Activated T-cell treated with anti-CD3 and anti-CD28 coated beads, Interleukin-2, amount 50 U/mL, for 72 hours (primary cell): ENCODE data around the gene TMEM123. TPM values are rescaled to one million over a fixed set of nuclear protein-coding genes. Genes with fewer than 3 reads are reported as not detected.
A peak's percentile ranks its signal among the peaks of the same experiment; 100 is the strongest.

Source experiments
- ATAC-seq, 2 donors: fragments of 150-1000 bp; cut with Tn5 transposase; replicated peaks in 1 of 2; 2 replicates each; pipeline ENCODE4 v1.10.0; 2021; ENCODE audit warnings: moderate library complexity in 2 of 2, mild to moderate bottlenecking in 1 of 2
- DNase-seq, 2 donors: peaks; one replicate each; pipeline ENCODE4 v3.0.0; 2021 to 2022; ENCODE audit warnings: mixed read lengths in 1 of 2
- H3K27ac Mint-ChIP-seq: one replicate; pipeline ENCODE4 v1.8.0; 2022; ENCODE audit warnings: mild to moderate bottlenecking, moderate library complexity, mixed read lengths
- H3K27me3 Mint-ChIP-seq: one replicate; pipeline ENCODE4 v1.8.0; 2022; ENCODE audit warnings: low read depth, mixed read lengths
- H3K36me3 Mint-ChIP-seq, 2 donors: one replicate each; pipeline ENCODE4 v1.8.0; 2022; ENCODE audit warnings: mixed read lengths in 2 of 2, mild to moderate bottlenecking in 1 of 2; ENCODE audit not compliant: insufficient read depth in 2 of 2
- H3K4me1 Mint-ChIP-seq: one replicate; pipeline ENCODE4 v1.8.0; 2022; ENCODE audit warnings: low read depth, mixed read lengths
- H3K4me3 Mint-ChIP-seq, 2 donors: one replicate each; pipeline ENCODE4 v1.8.0; 2022; ENCODE audit warnings: mild to moderate bottlenecking in 2 of 2, mixed read lengths in 2 of 2, moderate library complexity in 2 of 2
- H3K9me3 Mint-ChIP-seq, 2 donors: one replicate each; pipeline ENCODE4 v1.8.0; 2022; ENCODE audit warnings: mixed read lengths in 2 of 2
- total RNA-seq, 2 donors: library from RNA; stranded (reverse); gene quantifications; one replicate each; pipeline ENCODE4 v1.2.3, GENCODE V29; 2022

Gene TMEM123
- total RNA-seq, 2 donors from 2014 or later, result 279 to 347 TPM

GRCh38 chr11:102467853-102468580, 15.5 kb upstream of the TMEM123 start:
- Mint-ChIP-seq H3K27ac (peak overlapping the region; percentile 2), H3K36me3 (no peaks in the 10 kb centered on the region), H3K9me3 (no peaks in the 10 kb centered on the region), H3K27me3 (no peaks in the 10 kb centered on the region), H3K4me1 (peaks cover 89% of the 10 kb centered on the region), H3K4me3 (peak overlapping the region; percentile 51 to 65)
- ATAC-seq (no peak), DNase-seq (no peak)

DNA sequence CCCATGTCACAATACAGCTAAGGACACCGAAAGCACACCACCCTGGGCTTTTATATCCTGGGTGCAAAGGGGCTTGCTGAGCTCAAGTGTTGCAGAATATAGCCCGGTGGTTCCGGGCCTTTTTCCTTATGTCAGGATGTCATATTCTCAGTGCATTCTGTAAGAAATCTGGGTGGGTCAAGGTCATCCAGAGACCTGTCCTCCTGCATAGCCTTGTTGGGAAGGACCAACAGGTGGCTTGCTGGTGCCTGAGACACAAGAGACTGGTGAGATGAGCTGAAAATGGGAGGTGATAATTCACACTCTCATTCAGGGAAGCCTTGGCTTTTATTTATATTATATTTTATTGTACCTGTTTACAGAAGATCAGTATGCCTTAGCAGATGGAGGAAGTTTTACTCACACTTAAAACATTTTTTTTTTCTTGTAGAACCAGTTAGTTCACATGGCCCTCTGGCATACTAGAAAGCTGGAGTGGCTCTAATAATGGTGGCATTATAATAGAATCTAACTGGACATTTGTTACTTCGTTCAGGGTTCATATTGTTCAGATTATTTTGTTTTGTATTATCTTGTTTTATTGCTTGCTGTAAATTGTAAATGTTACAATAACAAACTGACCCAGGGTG, 14.6 kb upstream of the TMEM123 start:
- H3K9me3 Mint-ChIP-seq, result no peaks in the 10 kb centered on the region
- DNase-seq (no peak), ATAC-seq (no peak)
- H3K4me1 Mint-ChIP-seq, result peaks cover 89% of the 10 kb centered on the region
- no peaks in the 10 kb centered on the region for H3K36me3 Mint-ChIP-seq
- peak overlapping the region in 1 of 2 donors; percentile 51 for H3K4me3 Mint-ChIP-seq
- H3K27ac Mint-ChIP-seq, result no peak overlapping the region
- no peaks in the 10 kb centered on the region for H3K27me3 Mint-ChIP-seq

- Mint-ChIP-seq H3K9me3 (no peaks in the 10 kb centered on the region), H3K4me1 (peaks cover 78% of the 10 kb centered on the region), H3K4me3 (peak overlapping the region; percentile 20 to 74), H3K27ac (peak overlapping the region; percentile 80), H3K27me3 (no peaks in the 10 kb centered on the region), H3K36me3 (no peaks in the 10 kb centered on the region)
- ATAC-seq (no peak), DNase-seq (no peak)
Measured at GRCh38 chr11:102465696-102466095, 13.1 kb upstream of the TMEM123 start.

- H3K9me3 Mint-ChIP-seq, result no peaks in the 10 kb centered on the region
- peaks cover 72% of the 10 kb centered on the region for H3K4me1 Mint-ChIP-seq
- no peaks in the 10 kb centered on the region for H3K27me3 Mint-ChIP-seq
- DNase-seq (no peak), ATAC-seq (peak; percentile 59 to 62)
- no peak overlapping the region for H3K27ac Mint-ChIP-seq
- H3K36me3 Mint-ChIP-seq, result no peaks in the 10 kb centered on the region
- peak overlapping the region in 1 of 2 donors; percentile 74 for H3K4me3 Mint-ChIP-seq
Measured at GRCh38 chr11:102464859-102465500, 12.4 kb upstream of the TMEM123 start.

- no peak for DNase-seq
- ATAC-seq, result no peak
- H3K27ac Mint-ChIP-seq, result no peak overlapping the region
- peaks cover 0 to 1% of the 10 kb centered on the region in 2 donors for H3K36me3 Mint-ChIP-seq
- H3K27me3 Mint-ChIP-seq, result no peaks in the 10 kb centered on the region
- H3K4me1 Mint-ChIP-seq, result peaks cover 72% of the 10 kb centered on the region
- no peak overlapping the region for H3K4me3 Mint-ChIP-seq
- peaks cover 0 to 3% of the 10 kb centered on the region in 2 donors for H3K9me3 Mint-ChIP-seq
Measured at GRCh38 chr11:102464037-102464436, 11.5 kb upstream of the TMEM123 start.

GRCh38 chr11:102462610-102463009, 10.0 kb upstream of the TMEM123 start:
- ATAC-seq, result no peak
- Mint-ChIP-seq H3K27ac (no peak overlapping the region), H3K4me3 (no peak overlapping the region), H3K9me3 (peaks cover 0 to 3% of the 10 kb centered on the region in 2 donors), H3K36me3 (peaks cover 0 to 1% of the 10 kb centered on the region in 2 donors), H3K27me3 (no peaks in the 10 kb centered on the region), H3K4me1 (peaks cover 72% of the 10 kb centered on the region)
- DNase-seq, result no peak

GRCh38 chr11:102459393-102459792, 6.8 kb upstream of the TMEM123 start:
- H3K4me1 Mint-ChIP-seq, result peaks cover 72% of the 10 kb centered on the region
- ATAC-seq (peak in 1 of 2 donors; percentile 23), DNase-seq (no peak)
- peaks cover 0 to 1% of the 10 kb centered on the region in 2 donors for H3K36me3 Mint-ChIP-seq
- H3K4me3 Mint-ChIP-seq, result peak overlapping the region; percentile 55 to 57
- H3K27ac Mint-ChIP-seq, result peak overlapping the region; percentile 8
- no peaks in the 10 kb centered on the region for H3K27me3 Mint-ChIP-seq
- H3K9me3 Mint-ChIP-seq, result peaks cover 0 to 3% of the 10 kb centered on the region in 2 donors

- H3K27me3 Mint-ChIP-seq, result no peaks in the 10 kb centered on the region
- peak in 1 of 2 donors; percentile 21 for ATAC-seq
Measured at GRCh38 chr11:102458548-102458947, 6.0 kb upstream of the TMEM123 start.

DNA sequence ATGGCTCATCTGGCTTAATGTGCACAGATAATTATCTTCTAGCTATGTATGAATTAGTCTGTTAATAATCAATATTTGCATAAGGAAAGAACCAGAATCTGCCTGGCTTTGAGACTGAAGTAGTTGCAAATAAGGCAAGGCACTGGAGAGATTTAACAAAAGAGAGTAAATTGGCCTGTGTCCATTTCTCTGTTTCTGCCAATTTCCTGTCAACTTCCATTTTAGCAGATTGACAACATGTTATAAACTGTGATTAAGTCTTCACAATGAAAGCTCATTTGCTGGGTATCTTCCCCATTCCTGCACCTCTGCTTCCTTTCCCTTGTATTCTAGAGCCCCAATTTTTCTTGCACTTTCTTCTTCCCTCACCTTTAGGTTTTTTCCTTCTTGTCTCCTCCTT, 5.3 kb upstream of the TMEM123 start:
- DNase-seq (no peak), ATAC-seq (no peak)
- Mint-ChIP-seq H3K4me1 (peaks cover 74% of the 10 kb centered on the region), H3K27me3 (no peaks in the 10 kb centered on the region), H3K27ac (peak overlapping the region; percentile 18), H3K9me3 (peaks cover 0 to 3% of the 10 kb centered on the region in 2 donors), H3K36me3 (peaks cover 0 to 1% of the 10 kb centered on the region in 2 donors), H3K4me3 (peak overlapping the region; percentile 55 to 57)

More at GRCh38 chr11:102458548-102458947, 6.0 kb upstream of the TMEM123 start:
- H3K36me3 Mint-ChIP-seq, result peaks cover 0 to 1% of the 10 kb centered on the region in 2 donors
- peak overlapping the region; percentile 55 to 57 for H3K4me3 Mint-ChIP-seq
- no peak overlapping the region for H3K27ac Mint-ChIP-seq
- peaks cover 0 to 3% of the 10 kb centered on the region in 2 donors for H3K9me3 Mint-ChIP-seq
- H3K4me1 Mint-ChIP-seq, result peaks cover 73% of the 10 kb centered on the region
- DNase-seq, result no peak

- peak overlapping the region; percentile 18 for H3K27ac Mint-ChIP-seq
- peaks cover 0 to 3% of the 10 kb centered on the region in 2 donors for H3K9me3 Mint-ChIP-seq
- no peaks in the 10 kb centered on the region for H3K27me3 Mint-ChIP-seq
- DNase-seq (no peak), ATAC-seq (peak; percentile 6 to 22)
- peak overlapping the region; percentile 55 to 56 for H3K4me3 Mint-ChIP-seq
- peaks cover 0 to 1% of the 10 kb centered on the region in 2 donors for H3K36me3 Mint-ChIP-seq
- peaks cover 70% of the 10 kb centered on the region for H3K4me1 Mint-ChIP-seq
Measured at GRCh38 chr11:102457056-102457677, 4.6 kb upstream of the TMEM123 start.

GRCh38 chr11:102456381-102456780, 3.8 kb upstream of the TMEM123 start:
- Mint-ChIP-seq H3K27ac (no peak overlapping the region), H3K9me3 (peaks cover 0 to 3% of the 10 kb centered on the region in 2 donors), H3K4me3 (no peak overlapping the region), H3K36me3 (peaks cover 4 to 5% of the 10 kb centered on the region in 2 donors), H3K27me3 (no peaks in the 10 kb centered on the region), H3K4me1 (peaks cover 70% of the 10 kb centered on the region)
- ATAC-seq (no peak), DNase-seq (no peak)

DNA sequence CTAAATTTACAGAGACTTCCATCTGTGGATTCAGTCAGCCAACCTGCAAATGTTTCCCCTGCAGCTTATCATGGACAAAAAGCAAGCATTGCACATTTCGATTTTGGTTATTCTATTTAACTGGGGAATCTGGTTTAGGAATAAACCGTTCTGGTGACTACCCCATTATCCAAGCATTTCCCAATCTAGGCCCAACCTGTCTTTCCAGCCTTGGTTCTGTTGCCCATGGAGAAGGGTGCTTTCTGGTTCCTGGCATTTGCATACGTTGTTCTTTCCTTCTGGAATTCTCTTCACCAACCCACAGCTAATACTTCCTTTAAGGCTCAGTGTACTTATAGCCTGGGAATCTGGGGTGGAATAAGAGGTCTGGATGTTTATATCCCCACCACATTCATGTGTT, 1.4 kb upstream of the TMEM123 start:
- Mint-ChIP-seq H3K9me3 (no peaks in the 10 kb centered on the region), H3K27ac (no peak overlapping the region), H3K4me3 (no peak overlapping the region), H3K4me1 (peaks cover 75% of the 10 kb centered on the region), H3K36me3 (peaks cover 6 to 15% of the 10 kb centered on the region in 2 donors), H3K27me3 (no peaks in the 10 kb centered on the region)
- DNase-seq, result no peak
- no peak for ATAC-seq

- no peaks in the 10 kb centered on the region for H3K9me3 Mint-ChIP-seq
- ATAC-seq (peak in 1 of 2 donors; percentile 1), DNase-seq (no peak)
- H3K27me3 Mint-ChIP-seq, result no peaks in the 10 kb centered on the region
- peaks cover 75% of the 10 kb centered on the region for H3K4me1 Mint-ChIP-seq
- peak overlapping the region; percentile 95 to 97 for H3K4me3 Mint-ChIP-seq
- H3K27ac Mint-ChIP-seq, result peak overlapping the region; percentile 77
- peaks cover 6 to 15% of the 10 kb centered on the region in 2 donors for H3K36me3 Mint-ChIP-seq
Measured at GRCh38 chr11:102453302-102453695, 734 bp upstream of the TMEM123 start.
